Astrocyte of the hippocampus (primary cell): Measurements from ENCODE around the gene U2SURP.
"Not testable (repeated sequence)": the region's sequence is repeated elsewhere in the genome, so short reads cannot be mapped to it uniquely, and the experiment has no call there.

Experiments
- DNase-seq: peaks from one replicate; pipeline ENCODE4 v3.0.0; 2011; ENCODE audit warnings: low read depth, low spot score

U2SURP gene

GRCh38 chr3:143071776-143072175 is 70.4 kb downstream of the U2SURP start:
- no peak for DNase-seq

- not testable (repeated sequence) for DNase-seq
These were observed 71.1 kb downstream of the U2SURP start for GRCh38 chr3:143072298-143073020.

- DNase-seq, result not testable (repeated sequence)
These were observed 72.2 kb downstream of the U2SURP start for GRCh38 chr3:143073541-143073940.

- not testable (repeated sequence) for DNase-seq
These were observed 72.6 kb downstream of the U2SURP start for GRCh38 chr3:143073983-143074382.

- DNase-seq, result peak; percentile 48
These were observed 77.5 kb downstream of the U2SURP start for GRCh38 chr3:143078883-143079282.

GRCh38 chr3:143080196-143080595 is 78.8 kb downstream of the U2SURP start:
- no peak for DNase-seq

- no peak for DNase-seq
These were observed 80.0 kb downstream of the U2SURP start for GRCh38 chr3:143081365-143081764.

- DNase-seq, result no peak
These were observed 80.7 kb downstream of the U2SURP start for GRCh38 chr3:143081844-143082778.

GRCh38 chr3:143083781-143084180 is 82.4 kb downstream of the U2SURP start:
- no peak for DNase-seq

- DNase-seq, result peak; percentile 15
These were observed 83.7 kb downstream of the U2SURP start for GRCh38 chr3:143084856-143085731.

- DNase-seq, result no peak
These were observed 87.5 kb downstream of the U2SURP start for GRCh38 chr3:143088835-143089234.

- DNase-seq, result no peak
These were observed 88.6 kb downstream of the U2SURP start for GRCh38 chr3:143089965-143090364.

- peak; percentile 53 for DNase-seq
These were observed 89.1 kb downstream of the U2SURP start for GRCh38 chr3:143090486-143090885.

GRCh38 chr3:143090976-143091837 is 89.8 kb downstream of the U2SURP start:
- peak; percentile 16 for DNase-seq

GRCh38 chr3:143092191-143092590 is 90.8 kb downstream of the U2SURP start:
- DNase-seq, result no peak

- DNase-seq, result no peak
These were observed 94.4 kb downstream of the U2SURP start for GRCh38 chr3:143095813-143096212.

GRCh38 chr3:143098032-143098764 is 96.8 kb downstream of the U2SURP start:
- no peak for DNase-seq

GRCh38 chr3:143099210-143099609 is 97.8 kb downstream of the U2SURP start:
- no peak for DNase-seq

- DNase-seq, result no peak
These were observed 98.3 kb downstream of the U2SURP start for GRCh38 chr3:143099690-143100089.

GRCh38 chr3:143100451-143100850 is 99.1 kb downstream of the U2SURP start:
- no peak for DNase-seq
